Subcutaneous adipose tissue (tissue), 4 donors: ENCODE measurements around the gene DOCK2. TPM values are rescaled to one million over a fixed set of nuclear protein-coding genes. Genes with fewer than 3 reads are reported as not detected.

Source experiments
- total RNA-seq, 4 donors: library from RNA; depleted of rRNA; stranded (reverse); fragments of >200 nt; gene quantifications; one replicate each; pipeline ENCODE4 v1.1.0, GENCODE V29; 2016
- TF ChIP-seq, protein P1 (sequence below): fragments of 450-650 bp; IDR thresholded peaks from one replicate; pipeline ENCODE4 v1.5.1; 2016; ENCODE audit warnings: low read depth, mild to moderate bottlenecking, control low read depth, antibody characterized with exemption, moderate library complexity

Gene DOCK2
- total RNA-seq, 4 donors from 2014 or later: 23.9 to 101 (median 51.1) TPM

DNA sequence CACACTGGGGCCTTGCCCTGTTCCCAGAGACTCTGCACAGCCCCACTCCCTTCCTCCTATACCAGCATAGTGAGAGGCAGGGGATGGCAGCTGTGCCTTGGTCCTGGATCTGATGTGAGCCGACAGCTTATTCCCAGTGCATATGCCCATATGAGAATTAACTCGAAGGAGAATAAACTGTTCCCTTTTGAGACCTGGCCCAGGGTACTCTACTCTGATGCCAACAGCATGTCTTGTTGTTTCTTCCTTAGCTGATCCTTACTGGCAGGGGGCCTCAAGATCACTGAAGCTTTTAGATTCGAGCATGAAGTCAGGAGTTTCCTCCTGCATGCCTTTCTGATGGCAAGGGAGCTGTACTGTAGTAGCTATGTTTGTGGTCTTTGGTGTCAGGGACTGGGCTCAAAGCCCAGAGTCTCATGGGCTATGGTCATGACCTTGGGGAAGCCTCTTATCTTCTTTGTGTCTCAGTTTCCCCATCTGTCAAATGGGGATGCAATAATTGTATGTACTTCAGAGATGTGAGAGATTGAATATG lies 57.1 kb downstream of the DOCK2 start:
- TF ChIP-seq, protein P1, sequence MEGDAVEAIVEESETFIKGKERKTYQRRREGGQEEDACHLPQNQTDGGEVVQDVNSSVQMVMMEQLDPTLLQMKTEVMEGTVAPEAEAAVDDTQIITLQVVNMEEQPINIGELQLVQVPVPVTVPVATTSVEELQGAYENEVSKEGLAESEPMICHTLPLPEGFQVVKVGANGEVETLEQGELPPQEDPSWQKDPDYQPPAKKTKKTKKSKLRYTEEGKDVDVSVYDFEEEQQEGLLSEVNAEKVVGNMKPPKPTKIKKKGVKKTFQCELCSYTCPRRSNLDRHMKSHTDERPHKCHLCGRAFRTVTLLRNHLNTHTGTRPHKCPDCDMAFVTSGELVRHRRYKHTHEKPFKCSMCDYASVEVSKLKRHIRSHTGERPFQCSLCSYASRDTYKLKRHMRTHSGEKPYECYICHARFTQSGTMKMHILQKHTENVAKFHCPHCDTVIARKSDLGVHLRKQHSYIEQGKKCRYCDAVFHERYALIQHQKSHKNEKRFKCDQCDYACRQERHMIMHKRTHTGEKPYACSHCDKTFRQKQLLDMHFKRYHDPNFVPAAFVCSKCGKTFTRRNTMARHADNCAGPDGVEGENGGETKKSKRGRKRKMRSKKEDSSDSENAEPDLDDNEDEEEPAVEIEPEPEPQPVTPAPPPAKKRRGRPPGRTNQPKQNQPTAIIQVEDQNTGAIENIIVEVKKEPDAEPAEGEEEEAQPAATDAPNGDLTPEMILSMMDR: no peak

DNA sequence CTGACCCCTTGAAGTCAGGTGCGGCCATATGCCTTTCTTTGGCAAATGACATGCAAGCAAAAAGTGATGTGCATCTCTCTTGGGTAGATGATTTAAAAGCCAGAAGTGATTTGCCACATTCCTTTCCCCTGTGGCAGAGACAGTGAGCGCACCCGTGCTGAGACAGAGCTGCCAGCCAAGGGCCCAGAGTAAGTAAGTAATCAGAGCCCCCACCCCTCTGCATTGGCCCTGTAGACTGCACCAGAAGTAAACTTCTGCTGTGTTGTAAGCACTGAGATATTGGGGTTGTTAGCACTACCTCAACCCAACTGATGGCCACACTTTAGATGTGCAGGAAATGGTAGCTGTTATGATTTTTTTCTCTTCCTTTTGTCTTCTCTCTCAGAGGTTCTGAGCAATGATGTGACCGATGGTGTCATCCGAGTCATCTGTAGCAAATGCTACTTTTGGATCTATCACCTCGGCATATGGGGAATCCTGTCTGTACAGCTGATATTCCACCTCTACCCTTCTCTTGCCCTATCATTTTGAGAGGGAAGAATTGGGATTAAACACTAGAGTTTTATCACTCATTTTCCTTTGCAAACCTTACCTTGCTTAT lies 58.0 kb downstream of the DOCK2 start:
- TF ChIP-seq, protein P1: no peak

DNA sequence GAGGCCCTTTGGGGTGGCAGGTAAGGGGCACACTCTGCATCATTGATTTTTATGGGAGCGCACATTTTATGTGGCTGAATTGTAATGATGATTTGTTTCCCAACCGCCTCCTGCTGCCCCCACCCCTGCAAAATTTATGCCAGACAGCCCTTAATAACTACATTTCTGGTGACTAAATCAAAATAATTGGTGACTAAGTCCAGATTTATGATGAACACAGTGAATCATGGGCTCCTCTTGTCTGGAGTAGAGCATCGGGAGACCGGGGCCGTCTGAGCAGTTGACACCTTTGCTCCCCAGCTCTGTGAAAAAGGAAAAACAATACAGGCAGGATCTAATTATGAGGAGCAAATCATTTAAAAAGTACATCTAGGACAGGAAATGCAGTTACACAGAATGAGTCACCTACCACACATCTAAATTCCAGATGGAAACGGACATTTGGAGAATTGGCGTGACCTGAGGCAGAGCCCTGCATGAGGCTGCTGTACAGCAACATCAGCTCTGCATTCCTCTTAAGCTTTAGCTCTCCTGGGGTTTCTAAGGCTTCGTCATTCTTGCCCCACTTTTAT lies 58.9 kb downstream of the DOCK2 start:
- TF ChIP-seq, protein P1: no peak

DNA sequence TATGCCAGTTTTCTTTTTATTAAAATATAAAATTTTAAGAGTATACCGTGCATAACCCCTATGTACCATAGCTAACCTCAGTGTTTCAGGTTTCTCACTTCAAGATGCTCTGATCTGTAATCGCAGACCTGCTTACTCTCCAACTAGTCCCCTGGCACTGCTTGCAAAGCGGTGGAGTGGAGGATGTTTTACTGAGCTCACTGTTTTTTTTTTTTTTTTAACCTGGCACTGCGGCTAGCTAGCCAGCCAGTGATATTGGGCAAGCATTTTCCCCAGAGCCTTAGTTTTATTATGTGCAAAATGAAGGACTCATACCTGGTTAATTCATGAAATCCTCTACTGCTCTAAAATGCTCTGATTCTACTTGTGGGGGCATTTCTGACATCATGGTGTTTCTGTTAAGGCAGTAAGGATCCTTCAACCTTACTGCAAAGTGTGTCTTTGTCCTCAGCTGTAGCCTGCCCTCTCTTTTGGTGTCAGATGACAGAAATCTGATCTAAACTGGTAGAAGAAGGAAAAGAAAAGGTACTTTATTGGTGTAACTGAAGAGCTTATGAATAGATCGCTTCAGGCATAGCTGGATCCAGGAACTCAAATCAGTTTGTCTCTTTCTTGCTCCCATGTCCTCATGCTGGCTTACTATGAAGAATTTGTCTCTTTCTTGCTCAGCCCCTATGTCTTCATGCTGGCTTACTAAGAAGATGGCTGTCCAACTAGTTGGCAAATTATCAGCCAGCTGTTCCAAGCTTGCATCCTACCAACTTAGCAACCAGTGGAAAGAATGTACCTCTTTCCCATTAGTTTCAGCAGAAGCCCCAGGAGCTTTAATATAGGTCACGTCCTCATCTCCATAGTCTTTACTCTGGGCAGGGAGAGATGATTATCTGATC lies 59.8 kb downstream of the DOCK2 start:
- TF ChIP-seq, protein P1: no peak

DNA sequence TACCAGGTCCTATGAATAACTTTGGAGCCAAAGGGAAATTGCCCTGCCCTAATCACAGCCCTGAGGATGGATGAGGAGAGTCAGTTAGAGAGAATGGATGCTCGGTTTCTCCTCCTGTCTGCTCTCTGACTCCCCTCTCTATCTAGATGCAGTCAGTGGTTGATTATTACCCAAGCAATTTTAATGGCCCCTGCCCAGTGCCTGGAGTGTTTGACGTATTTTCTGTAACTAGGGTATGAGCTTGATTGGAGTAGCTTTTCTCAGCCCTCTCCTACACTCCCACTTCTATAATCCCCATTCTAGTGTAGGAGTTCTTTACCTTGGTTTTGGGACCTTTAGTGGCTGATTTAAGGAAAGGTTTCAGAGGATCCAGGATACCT lies 60.4 kb downstream of the DOCK2 start:
- TF ChIP-seq, protein P1: no peak

DNA sequence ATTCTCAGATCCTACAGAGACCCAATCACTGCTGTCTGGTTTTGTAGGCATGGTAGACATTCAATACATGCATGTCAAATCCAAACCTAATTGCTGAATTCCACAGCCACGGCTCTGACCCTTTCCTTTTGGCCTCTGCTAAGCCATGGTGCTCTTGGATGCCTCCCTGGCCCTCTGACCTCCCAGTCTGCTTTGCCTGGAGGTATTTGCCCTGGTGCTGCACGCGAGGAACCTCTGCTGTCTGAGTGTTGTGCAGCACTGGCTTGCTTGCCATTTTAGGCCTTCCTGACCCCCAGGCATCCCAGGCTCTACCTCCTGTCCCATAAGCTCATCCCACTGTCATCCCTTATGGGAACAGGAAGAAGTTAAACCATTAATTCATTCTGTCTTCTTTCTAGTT lies 60.9 kb downstream of the DOCK2 start:
- TF ChIP-seq, protein P1: no peak

DNA sequence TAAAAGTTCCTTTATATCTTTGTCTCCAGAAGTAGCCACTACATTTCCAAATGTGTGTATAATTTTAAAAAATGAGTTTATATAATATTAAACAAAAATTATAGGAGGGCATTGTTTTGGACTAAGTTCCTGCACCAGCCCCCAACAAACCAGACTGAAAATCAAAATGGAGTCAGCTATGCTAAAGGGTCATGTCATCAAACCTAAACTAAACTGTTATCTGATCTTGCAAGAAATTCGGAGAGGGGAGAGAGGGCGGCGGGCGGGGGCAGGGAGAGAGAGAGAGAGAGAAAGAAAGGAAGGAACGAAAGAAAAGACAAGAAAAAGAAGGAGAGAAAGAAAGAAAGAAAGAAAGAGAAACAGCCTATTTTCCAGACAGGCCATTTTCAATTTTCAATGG lies 63.5 kb downstream of the DOCK2 start:
- TF ChIP-seq, protein P1: no peak
